ENCODE results near the gene TYW1.
"Not testable (repeated sequence)": the region's sequence is repeated elsewhere in the genome, so short reads cannot be mapped to it uniquely, and the experiment has no call there.

- TF ChIP-seq CTCF (IDR thresholded peaks at IDR 0.05); SIN3A (IDR thresholded peaks at IDR 0.05; ENCODE audit: borderline replicate concordance, insufficient read depth, low read depth, low read length); POLR2AphosphoS5 (IDR thresholded peaks at IDR 0.05; ENCODE audit: low read depth, low read length); TCF7L2 (IDR thresholded peaks at IDR 0.05; ENCODE audit: low read depth, low read length): not testable (repeated sequence)
These were observed 251.7 kb downstream of the TYW1 start for GRCh38 chr7:67248364-67248763.

Measured in Panc1 (cell line).